ENCODE results near the gene CCDC187. TPM values are rescaled to one million over a fixed set of nuclear protein-coding genes. Genes with fewer than 3 reads are reported as not detected.

Gene CCDC187
- polyA plus RNA-seq, 3 donors from 2014 or later = not detected

GRCh38 chr9:136318111-136318775 lies 14.3 kb upstream of the CCDC187 start:
- H3K4me1 Mint-ChIP-seq = peaks cover 30 to 31% of the 10 kb centered on the region in 2 donors
- peaks cover 0 to 8% (median 6%) of the 10 kb centered on the region in 3 donors for H3K36me3 Mint-ChIP-seq
- no peak for DNase-seq
- peaks cover 15 to 20% (median 17%) of the 10 kb centered on the region in 6 donors for H3K9me3 Mint-ChIP-seq
- peak overlapping the region in 4 of 6 donors; percentile 40 to 65 (median 54) for H3K27ac Mint-ChIP-seq
- H3K4me3 Mint-ChIP-seq = peak overlapping the region in 1 of 5 donors; percentile 38
- H3K27me3 Mint-ChIP-seq (ENCODE audit: low read depth in 3 of 3) = peaks cover 31 to 40% (median 39%) of the 10 kb centered on the region in 3 donors

- Mint-ChIP-seq H3K27me3 (ENCODE audit: low read depth in 3 of 3) (peaks cover 31 to 44% (median 40%) of the 10 kb centered on the region in 3 donors), H3K27ac (peak overlapping the region in 4 of 6 donors; percentile 49 to 96 (median 62)), H3K4me3 (no peak overlapping the region), H3K9me3 (peaks cover 15 to 20% (median 17%) of the 10 kb centered on the region in 6 donors), H3K36me3 (peaks cover 0 to 8% (median 6%) of the 10 kb centered on the region in 3 donors), H3K4me1 (peaks cover 30 to 31% of the 10 kb centered on the region in 2 donors)
- DNase-seq = no peak
Measured at GRCh38 chr9:136317695-136318094, 13.8 kb upstream of the CCDC187 start.

GRCh38 chr9:136316896-136317676 lies 13.2 kb upstream of the CCDC187 start:
- Mint-ChIP-seq H3K4me1 (peaks cover 30 to 31% of the 10 kb centered on the region in 2 donors), H3K27me3 (ENCODE audit: low read depth in 3 of 3) (peaks cover 31 to 44% (median 40%) of the 10 kb centered on the region in 3 donors), H3K9me3 (peaks cover 15 to 20% (median 17%) of the 10 kb centered on the region in 6 donors), H3K27ac (peak overlapping the region; percentile 93 to 100 (median 95)), H3K36me3 (peaks cover 0 to 8% (median 6%) of the 10 kb centered on the region in 3 donors), H3K4me3 (peak overlapping the region; percentile 61 to 95 (median 79))
- no peak for DNase-seq

GRCh38 chr9:136316271-136316751 lies 12.4 kb upstream of the CCDC187 start:
- H3K4me3 Mint-ChIP-seq = peak overlapping the region; percentile 61 to 95 (median 79)
- peaks cover 0 to 8% (median 6%) of the 10 kb centered on the region in 3 donors for H3K36me3 Mint-ChIP-seq
- peaks cover 30 to 31% of the 10 kb centered on the region in 2 donors for H3K4me1 Mint-ChIP-seq
- DNase-seq = peak; percentile 95 to 97 (median 96)
- peak overlapping the region; percentile 93 to 100 (median 95) for H3K27ac Mint-ChIP-seq
- peaks cover 15 to 20% (median 17%) of the 10 kb centered on the region in 6 donors for H3K9me3 Mint-ChIP-seq
- peaks cover 31 to 44% (median 40%) of the 10 kb centered on the region in 3 donors for H3K27me3 Mint-ChIP-seq (ENCODE audit: low read depth in 3 of 3)

GRCh38 chr9:136314944-136315343 lies 11.1 kb upstream of the CCDC187 start:
- DNase-seq = no peak
- Mint-ChIP-seq H3K36me3 (peaks cover 0 to 8% (median 6%) of the 10 kb centered on the region in 3 donors), H3K4me1 (peaks cover 30 to 31% of the 10 kb centered on the region in 2 donors), H3K9me3 (peaks cover 15 to 20% (median 17%) of the 10 kb centered on the region in 6 donors), H3K27me3 (ENCODE audit: low read depth in 3 of 3) (peaks cover 31 to 43% (median 37%) of the 10 kb centered on the region in 3 donors), H3K27ac (peak overlapping the region; percentile 93 to 100 (median 95)), H3K4me3 (peak overlapping the region; percentile 3 to 57 (median 17))

GRCh38 chr9:136314056-136314416 lies 10.1 kb upstream of the CCDC187 start:
- DNase-seq = no peak
- Mint-ChIP-seq H3K4me3 (no peak overlapping the region), H3K27ac (peak overlapping the region in 1 of 6 donors; percentile 31), H3K36me3 (peaks cover 0 to 8% (median 6%) of the 10 kb centered on the region in 3 donors), H3K4me1 (peaks cover 30 to 31% of the 10 kb centered on the region in 2 donors), H3K9me3 (peaks cover 15 to 20% (median 17%) of the 10 kb centered on the region in 6 donors), H3K27me3 (ENCODE audit: low read depth in 3 of 3) (peaks cover 31 to 40% (median 37%) of the 10 kb centered on the region in 3 donors)

GRCh38 chr9:136313111-136314055 lies 9.5 kb upstream of the CCDC187 start:
- Mint-ChIP-seq H3K4me1 (peaks cover 30 to 31% of the 10 kb centered on the region in 2 donors), H3K36me3 (peaks cover 0 to 8% (median 6%) of the 10 kb centered on the region in 3 donors), H3K27me3 (ENCODE audit: low read depth in 3 of 3) (peaks cover 31 to 40% (median 36%) of the 10 kb centered on the region in 3 donors), H3K9me3 (peaks cover 15 to 20% (median 17%) of the 10 kb centered on the region in 6 donors), H3K4me3 (no peak overlapping the region), H3K27ac (peak overlapping the region in 1 of 6 donors; percentile 31)
- DNase-seq = no peak

- H3K27ac Mint-ChIP-seq = no peak overlapping the region
- H3K9me3 Mint-ChIP-seq = peaks cover 15 to 20% (median 17%) of the 10 kb centered on the region in 6 donors
- H3K4me1 Mint-ChIP-seq = peaks cover 30% of the 10 kb centered on the region in 2 donors
- no peak overlapping the region for H3K4me3 Mint-ChIP-seq
- peaks cover 0 to 8% (median 6%) of the 10 kb centered on the region in 3 donors for H3K36me3 Mint-ChIP-seq
- DNase-seq = peak in 1 of 3 donors; percentile 20
- H3K27me3 Mint-ChIP-seq (ENCODE audit: low read depth in 3 of 3) = peaks cover 27 to 40% (median 29%) of the 10 kb centered on the region in 3 donors
Measured at GRCh38 chr9:136312436-136312835, 8.5 kb upstream of the CCDC187 start.

- no peak for DNase-seq
- H3K4me3 Mint-ChIP-seq = no peak overlapping the region
- peaks cover 26 to 27% of the 10 kb centered on the region in 2 donors for H3K4me1 Mint-ChIP-seq
- peaks cover 0 to 8% (median 6%) of the 10 kb centered on the region in 3 donors for H3K36me3 Mint-ChIP-seq
- H3K27me3 Mint-ChIP-seq (ENCODE audit: low read depth in 3 of 3) = peaks cover 27 to 38% (median 27%) of the 10 kb centered on the region in 3 donors
- peaks cover 15 to 20% (median 17%) of the 10 kb centered on the region in 6 donors for H3K9me3 Mint-ChIP-seq
- H3K27ac Mint-ChIP-seq = no peak overlapping the region
Measured at GRCh38 chr9:136312009-136312375, 8.1 kb upstream of the CCDC187 start.

- H3K4me1 Mint-ChIP-seq = peaks cover 20 to 22% of the 10 kb centered on the region in 2 donors
- H3K27me3 Mint-ChIP-seq (ENCODE audit: low read depth in 3 of 3) = peaks cover 21 to 33% (median 22%) of the 10 kb centered on the region in 3 donors
- no peak for DNase-seq
- peaks cover 0 to 5% (median 4%) of the 10 kb centered on the region in 3 donors for H3K36me3 Mint-ChIP-seq
- no peak overlapping the region for H3K4me3 Mint-ChIP-seq
- H3K27ac Mint-ChIP-seq = no peak overlapping the region
- H3K9me3 Mint-ChIP-seq = peaks cover 11 to 14% (median 13%) of the 10 kb centered on the region in 6 donors
Measured at GRCh38 chr9:136311051-136312008, 7.4 kb upstream of the CCDC187 start.

- Mint-ChIP-seq H3K27me3 (ENCODE audit: low read depth in 3 of 3) (peaks cover 12 to 24% (median 13%) of the 10 kb centered on the region in 3 donors), H3K27ac (no peak overlapping the region), H3K4me3 (no peak overlapping the region), H3K36me3 (no peaks in the 10 kb centered on the region), H3K9me3 (peaks cover 4 to 6% (median 5%) of the 10 kb centered on the region in 6 donors), H3K4me1 (peaks cover 11 to 15% of the 10 kb centered on the region in 2 donors)
- DNase-seq = no peak
Measured at GRCh38 chr9:136310273-136311030, 6.6 kb upstream of the CCDC187 start.
